ENCODE results near the gene ASB18.

DNA sequence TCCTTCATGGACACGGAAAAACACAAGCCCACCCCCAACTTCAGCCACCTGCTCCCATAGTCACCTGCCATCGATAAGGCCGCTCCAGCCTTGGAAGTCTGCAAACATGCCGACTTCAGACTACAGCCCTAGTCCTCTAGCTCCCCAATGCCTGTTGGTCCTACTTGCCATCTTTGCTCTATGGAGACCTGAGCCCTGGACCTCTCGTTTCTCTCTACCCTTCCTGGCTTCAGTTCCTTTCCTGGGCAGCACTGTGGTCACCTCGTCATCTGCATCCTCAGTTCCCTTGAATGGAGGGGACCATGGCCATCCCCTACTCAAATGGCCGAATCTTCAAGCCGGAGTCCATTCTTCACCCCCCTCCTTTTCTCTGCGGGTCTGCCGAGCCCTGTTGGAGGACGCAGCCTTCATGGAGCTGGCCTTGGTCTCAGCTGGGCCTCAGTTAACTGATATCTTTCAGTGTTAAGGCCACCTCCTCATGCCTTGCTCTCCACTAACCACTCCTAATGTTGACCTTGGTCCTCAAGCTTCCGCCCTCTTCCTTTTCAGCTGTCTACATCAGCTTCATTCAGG lies 48.4 kb downstream of the ASB18 start:
- TF ChIP-seq, protein P1, sequence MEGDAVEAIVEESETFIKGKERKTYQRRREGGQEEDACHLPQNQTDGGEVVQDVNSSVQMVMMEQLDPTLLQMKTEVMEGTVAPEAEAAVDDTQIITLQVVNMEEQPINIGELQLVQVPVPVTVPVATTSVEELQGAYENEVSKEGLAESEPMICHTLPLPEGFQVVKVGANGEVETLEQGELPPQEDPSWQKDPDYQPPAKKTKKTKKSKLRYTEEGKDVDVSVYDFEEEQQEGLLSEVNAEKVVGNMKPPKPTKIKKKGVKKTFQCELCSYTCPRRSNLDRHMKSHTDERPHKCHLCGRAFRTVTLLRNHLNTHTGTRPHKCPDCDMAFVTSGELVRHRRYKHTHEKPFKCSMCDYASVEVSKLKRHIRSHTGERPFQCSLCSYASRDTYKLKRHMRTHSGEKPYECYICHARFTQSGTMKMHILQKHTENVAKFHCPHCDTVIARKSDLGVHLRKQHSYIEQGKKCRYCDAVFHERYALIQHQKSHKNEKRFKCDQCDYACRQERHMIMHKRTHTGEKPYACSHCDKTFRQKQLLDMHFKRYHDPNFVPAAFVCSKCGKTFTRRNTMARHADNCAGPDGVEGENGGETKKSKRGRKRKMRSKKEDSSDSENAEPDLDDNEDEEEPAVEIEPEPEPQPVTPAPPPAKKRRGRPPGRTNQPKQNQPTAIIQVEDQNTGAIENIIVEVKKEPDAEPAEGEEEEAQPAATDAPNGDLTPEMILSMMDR (conservative IDR thresholded peaks at IDR 0.05) = no peak
- no peak for TF ChIP-seq EZH2 (IDR thresholded peaks at IDR 0.05; ENCODE audit: low read depth)
